Measurements from ENCODE around the gene CNTNAP2.

DNA sequence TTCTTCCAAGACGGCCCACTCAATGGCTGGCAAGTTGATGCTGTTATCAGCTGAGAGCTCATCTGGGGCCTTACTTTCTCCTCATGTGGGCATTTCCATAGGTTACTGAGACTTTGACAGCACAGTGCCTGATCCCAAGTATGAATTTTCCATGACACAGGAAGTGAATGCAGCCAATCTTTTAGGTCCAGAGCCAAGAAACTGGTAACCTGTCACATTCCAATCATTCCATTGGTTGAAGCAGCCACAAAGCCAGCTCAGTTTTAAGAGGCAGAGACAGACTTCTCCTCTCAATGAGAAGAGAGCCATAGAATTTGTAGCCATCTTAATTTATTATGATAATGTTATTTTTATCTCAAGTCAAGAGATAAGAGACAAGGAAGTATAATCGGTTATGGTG is 775.5 kb downstream of the CNTNAP2 start:
- TF ChIP-seq, protein P1, sequence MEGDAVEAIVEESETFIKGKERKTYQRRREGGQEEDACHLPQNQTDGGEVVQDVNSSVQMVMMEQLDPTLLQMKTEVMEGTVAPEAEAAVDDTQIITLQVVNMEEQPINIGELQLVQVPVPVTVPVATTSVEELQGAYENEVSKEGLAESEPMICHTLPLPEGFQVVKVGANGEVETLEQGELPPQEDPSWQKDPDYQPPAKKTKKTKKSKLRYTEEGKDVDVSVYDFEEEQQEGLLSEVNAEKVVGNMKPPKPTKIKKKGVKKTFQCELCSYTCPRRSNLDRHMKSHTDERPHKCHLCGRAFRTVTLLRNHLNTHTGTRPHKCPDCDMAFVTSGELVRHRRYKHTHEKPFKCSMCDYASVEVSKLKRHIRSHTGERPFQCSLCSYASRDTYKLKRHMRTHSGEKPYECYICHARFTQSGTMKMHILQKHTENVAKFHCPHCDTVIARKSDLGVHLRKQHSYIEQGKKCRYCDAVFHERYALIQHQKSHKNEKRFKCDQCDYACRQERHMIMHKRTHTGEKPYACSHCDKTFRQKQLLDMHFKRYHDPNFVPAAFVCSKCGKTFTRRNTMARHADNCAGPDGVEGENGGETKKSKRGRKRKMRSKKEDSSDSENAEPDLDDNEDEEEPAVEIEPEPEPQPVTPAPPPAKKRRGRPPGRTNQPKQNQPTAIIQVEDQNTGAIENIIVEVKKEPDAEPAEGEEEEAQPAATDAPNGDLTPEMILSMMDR (IDR thresholded peaks at IDR 0.05), result no peak
- no peak for TF ChIP-seq POLR2A (IDR thresholded peaks at IDR 0.05)

All from uterus (tissue), 2 donors.